Limb (tissue), 2 donors: ENCODE data around the gene CRTC1.
A peak's percentile ranks its signal among the peaks of the same experiment; 100 is the strongest.
"Not testable (repeated sequence)": the region's sequence is repeated elsewhere in the genome, so short reads cannot be mapped to it uniquely, and the experiment has no call there.

Source experiments
- DNase-seq, 2 donors: peaks; one replicate each; pipeline ENCODE4 v3.0.0-alpha.2; 2016; ENCODE audit errors: extremely low spot score in 2 of 2

CRTC1 gene

GRCh38 chr19:18668744-18669523 is 14.5 kb upstream of the CRTC1 start:
- DNase-seq: no peak

- no peak for DNase-seq
Observed at GRCh38 chr19:18669524-18669817, 14.0 kb upstream of the CRTC1 start.

DNA sequence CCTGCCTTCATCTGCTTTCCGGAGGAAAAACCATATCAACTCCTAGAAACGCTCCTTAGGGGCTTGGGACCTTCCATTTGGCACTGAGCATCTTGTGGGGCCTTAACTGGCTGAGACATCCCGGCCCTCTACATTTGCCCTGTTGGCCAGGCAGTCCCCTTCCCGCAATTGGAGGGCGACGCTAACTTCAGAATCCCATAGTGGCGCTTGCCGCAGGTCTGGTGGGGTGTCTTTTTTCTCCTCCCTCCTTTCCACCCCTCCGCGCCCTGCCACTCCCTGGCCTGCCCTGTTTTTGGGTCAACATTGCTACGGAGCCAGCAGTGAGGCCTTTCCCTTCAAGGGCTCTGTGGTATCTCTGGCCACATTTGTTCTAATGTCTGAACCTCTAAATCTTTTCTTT is 13.6 kb upstream of the CRTC1 start:
- DNase-seq: no peak

DNA sequence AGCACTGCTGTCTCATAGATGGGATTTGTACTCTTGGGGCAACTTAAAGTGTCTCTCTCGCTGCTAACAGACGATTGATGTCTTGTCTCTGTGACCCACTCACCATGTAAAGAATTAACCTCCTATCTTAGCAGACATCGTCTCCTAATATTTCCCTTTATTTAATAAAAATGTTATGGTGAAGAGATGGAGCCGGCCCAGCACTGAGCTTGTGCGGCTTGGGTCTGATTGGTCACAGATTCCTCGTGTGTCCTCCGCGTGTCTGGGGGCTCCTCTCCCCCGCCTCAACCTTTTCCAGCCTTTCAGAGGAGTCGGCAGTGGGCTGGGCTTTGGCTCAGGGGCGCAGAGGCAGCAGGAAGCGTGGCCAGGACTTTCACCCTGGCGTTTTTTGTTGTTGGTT is 13.2 kb upstream of the CRTC1 start:
- peak in 1 of 2 donors; percentile 37 for DNase-seq

DNA sequence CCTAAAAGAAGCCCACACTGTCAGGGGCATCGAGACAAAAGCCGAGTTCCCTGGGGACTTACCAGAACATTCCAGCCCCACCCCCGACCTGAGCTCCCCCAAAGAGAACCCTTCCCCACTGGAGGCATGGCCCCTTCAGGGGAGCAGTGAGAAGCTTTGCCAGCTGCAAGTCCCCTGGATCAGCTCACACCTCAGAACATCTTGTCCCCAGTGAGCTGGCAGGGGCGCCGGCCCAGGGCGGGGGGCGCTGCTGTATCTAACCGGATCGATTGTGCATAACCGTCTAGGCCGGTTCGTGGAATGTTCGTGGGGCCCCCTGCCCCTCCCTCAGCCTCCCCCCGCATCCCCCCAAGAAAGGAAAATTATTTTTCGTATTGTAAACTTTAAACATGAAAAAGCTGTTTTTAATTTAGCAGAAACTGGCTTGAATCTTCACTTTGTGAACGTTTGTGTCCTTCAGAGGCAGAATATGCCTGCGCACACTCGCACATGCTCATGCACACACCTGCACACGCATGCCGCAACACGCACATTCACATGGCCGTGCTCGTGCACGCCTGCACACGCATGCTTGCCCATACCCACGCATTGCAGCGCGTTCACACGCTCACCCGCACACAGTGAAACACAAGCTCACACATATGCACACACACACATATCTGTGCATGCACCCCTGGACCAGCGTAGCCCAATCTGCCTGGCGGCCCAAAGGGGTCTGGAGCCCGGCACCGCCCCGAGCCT is 12.0 kb upstream of the CRTC1 start:
- DNase-seq: peak in 1 of 2 donors; percentile 36

DNA sequence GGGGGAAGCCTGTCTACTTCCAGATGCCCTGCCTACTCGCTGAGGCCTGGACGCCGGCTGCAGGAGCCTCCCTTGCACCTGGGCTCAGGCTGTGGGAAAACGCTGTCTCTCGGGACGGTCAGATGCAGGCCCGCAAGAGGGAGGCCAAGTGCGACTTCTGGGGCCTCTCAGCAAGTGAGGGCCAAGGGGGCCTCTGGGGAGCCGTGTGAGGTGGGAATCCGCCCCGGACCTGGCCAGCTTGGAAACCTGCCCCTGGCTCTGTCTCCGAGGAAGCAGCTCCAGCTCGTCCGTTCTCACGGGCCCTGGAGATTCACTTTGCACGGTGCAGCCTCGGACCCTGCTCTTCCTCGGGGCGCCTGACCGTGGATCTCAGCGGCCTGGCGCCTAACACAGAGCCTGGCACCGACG is 11.4 kb upstream of the CRTC1 start:
- DNase-seq: no peak

DNA sequence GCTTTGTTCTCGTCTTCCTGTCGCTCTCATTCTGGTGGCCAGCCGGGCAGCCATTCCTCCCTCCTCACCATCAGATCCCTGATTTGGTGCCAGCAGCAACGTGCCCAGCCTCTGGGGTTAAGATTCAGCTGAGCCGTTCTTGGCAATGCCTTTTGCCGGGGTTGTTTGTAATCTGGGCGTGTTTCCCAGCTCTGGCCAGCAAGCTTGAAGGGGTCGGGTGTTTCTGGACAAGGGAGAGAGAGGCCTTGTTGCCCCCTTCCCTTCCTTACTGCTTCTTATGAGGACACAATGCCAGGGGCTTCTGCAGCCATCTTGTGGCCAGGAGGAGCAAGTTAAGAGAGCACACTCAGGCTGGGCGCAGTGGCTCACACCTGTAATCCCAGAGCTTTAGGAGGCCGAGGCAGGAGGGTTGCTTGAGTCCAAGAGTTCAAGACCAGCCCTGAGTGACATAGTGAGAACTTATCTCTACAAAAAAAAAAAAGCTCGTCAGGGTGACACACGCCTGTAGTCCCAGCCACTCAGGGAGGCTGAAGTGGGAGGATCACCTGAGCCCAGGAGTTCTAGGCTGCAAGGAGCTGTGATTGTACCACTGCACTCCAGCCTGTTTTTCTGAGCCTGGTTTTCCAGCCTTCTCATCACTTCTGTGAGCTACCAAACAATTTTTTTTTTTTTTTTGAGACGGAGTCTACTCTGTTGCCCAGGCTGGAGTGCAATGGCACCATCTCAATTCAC is 10.7 kb upstream of the CRTC1 start:
- peak in 1 of 2 donors; percentile 8 for DNase-seq

DNA sequence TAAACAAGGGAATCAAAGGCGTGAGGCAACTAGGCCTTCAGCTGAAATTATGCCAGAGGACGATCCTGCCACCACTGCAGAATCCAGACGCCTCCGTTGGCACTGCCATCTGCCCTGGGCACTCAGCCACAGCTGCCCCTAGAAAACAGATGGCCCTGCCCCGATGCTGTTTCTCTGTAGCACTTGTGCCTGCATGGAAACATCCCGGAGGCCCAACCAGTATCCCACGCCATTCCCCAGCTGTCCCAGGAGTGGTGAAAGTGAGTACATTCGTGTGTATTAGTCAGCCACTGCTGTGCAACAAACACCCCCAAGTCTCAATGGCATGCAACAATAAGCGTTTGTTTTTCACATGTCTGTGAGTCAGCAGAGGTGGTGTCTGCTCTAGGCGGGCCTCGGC is 8.9 kb upstream of the CRTC1 start:
- peak in 1 of 2 donors; percentile 28 for DNase-seq

DNA sequence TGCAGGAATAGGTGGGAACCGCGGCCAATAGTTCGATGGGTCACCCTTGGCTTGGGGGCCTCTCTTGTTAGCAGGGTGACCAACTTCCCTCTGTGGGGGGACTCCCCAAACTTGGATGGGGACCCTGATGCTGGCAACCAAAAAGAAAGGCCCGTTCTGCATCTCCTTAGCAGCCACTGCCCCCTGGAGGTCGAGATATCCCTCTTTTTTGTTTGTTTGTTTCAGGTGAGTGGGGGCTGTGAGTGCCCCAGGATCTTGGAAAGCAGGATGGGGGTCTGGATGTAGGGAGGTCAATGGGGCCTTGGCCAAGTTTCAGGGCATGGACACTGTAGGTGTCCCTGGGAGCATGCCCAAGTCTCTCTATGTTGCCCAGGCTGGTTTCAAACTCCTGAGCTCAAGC is 7.7 kb upstream of the CRTC1 start:
- DNase-seq: peak in 1 of 2 donors; percentile 41

DNA sequence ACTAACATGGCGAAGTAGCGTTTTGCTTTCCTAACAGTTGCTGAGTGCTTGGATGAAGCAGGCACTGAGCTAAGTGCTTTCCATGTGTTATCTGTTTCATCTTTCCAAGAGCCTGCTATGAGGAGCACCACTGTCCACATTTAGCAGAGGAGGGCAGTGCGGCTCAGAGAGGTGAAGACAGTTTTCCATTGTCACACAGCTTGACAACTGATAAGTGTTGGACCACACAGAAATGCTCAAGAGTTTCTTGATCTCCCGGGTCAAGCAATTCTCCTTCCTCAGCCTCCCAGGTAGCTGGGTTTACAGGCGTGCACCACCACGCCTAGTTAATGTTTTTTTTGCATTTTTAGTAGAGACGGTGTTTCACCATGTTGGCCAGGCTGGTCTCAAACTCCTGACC is 6.8 kb upstream of the CRTC1 start:
- no peak for DNase-seq

GRCh38 chr19:18677156-18677555 is 6.3 kb upstream of the CRTC1 start:
- DNase-seq: peak in 1 of 2 donors; percentile 18

DNA sequence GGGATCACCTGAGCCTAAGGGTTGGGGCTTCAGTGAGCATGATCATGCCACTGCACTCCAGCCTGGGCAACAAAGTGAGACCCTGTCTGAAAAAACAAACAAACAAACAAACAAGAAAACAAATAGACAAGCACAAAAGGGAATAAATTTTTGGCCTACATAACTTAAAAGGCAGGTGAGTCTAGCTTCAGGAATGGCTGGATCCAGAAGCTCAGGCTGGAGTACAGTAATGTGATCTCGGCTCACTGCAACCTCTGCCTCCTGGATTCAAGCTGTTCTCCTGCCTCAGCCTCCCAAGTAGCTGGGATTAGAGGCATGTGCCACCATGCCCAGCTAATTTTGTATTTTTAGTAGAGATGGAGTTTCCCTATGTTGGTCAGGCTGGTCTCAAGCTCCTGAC is 3.3 kb upstream of the CRTC1 start:
- not testable (repeated sequence) for DNase-seq

- no peak for DNase-seq
Observed at GRCh38 chr19:18682807-18683108, 722 bp upstream of the CRTC1 start.

- no peak for DNase-seq
Observed at GRCh38 chr19:18683958-18684641, 620 bp downstream of the CRTC1 start.

- DNase-seq: no peak
Observed at GRCh38 chr19:18684642-18684993, 1.1 kb downstream of the CRTC1 start.

DNA sequence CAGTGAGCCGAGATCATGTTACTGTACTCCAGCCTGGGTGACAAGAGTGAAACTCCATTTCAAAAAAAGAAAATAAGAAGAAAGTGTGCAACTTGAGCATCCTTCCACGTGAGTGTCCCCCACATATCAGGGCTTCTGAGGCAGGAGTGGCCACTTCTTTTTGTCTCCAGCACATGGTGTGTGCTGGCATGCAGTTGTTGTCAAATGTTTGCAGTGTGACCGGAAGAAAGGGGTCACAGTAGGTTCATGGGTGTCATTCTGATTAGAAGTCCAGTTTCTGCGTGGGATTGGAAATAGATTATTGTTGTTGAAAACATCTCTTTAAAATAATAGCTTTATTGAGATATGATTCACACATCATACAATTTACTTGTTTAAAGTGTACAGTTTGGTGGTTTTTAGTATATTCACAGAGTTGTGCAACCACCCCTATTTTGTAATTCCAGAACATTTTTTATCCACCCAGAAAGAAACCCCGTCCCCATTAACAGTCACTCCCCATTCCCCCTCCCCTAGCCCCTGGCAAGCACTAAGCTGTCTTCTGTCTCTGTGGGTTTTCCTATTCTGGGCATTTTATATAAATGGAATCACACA is 2.2 kb downstream of the CRTC1 start:
- DNase-seq: no peak

- DNase-seq: no peak
Observed at GRCh38 chr19:18687740-18688465, 4.4 kb downstream of the CRTC1 start.

- no peak for DNase-seq
Observed at GRCh38 chr19:18696023-18696422, 12.5 kb downstream of the CRTC1 start.

DNA sequence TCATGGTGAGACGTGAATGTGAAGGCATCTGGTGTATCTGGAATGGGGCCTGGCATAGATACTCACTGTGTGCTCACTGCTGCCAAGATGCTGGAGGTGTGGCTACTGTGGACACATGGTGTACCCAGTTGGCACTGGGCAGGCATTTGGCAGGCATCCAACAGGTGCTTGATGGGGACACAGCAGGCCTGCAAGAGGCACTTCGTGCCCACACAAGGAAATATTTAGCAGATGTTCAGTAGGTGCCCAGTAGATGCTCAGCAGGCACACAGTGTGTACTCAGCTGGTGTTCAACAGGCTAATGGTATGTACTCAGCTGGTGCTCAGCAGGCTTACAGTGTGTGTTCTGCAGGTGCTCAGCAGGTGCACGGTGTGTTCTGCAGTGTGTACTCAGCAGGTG is 14.2 kb downstream of the CRTC1 start:
- DNase-seq: no peak

- DNase-seq: no peak
Observed at GRCh38 chr19:18698321-18699167, 15.1 kb downstream of the CRTC1 start.
